ENCODE data around the gene TACR3. TPM values are rescaled to one million over a fixed set of nuclear protein-coding genes. Genes with fewer than 3 reads are reported as not detected.
"Not testable (repeated sequence)": the region's sequence is repeated elsewhere in the genome, so short reads cannot be mapped to it uniquely, and the experiment has no call there.

Gene TACR3
- total RNA-seq, 1 experiment from 2014 or later, result not detected

DNA sequence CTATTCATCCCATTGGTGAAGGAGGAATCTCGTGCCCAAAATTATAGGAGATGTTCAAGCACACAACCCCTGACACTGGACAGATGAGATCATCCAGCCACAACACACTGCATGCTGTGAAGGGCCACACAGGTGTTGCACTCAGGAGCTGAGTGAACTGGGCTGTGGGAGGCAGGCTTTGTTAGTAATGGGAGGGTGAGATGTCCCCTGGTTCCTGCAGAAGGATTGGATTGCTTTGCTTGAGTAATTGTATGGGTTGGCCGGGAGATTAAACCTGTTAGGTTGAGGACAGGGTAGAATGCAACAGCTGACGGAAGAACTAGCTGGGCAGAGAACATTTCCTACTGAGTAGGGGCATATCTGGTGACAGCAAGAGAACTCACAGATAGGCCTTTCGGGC, 152.2 kb downstream of the TACR3 start:
- no peaks in the 10 kb centered on the region for H3K9me3 ChIP-seq (ENCODE audit: low read length)
- H3K4me1 ChIP-seq (ENCODE audit: insufficient read depth, low read length), result no peaks in the 10 kb centered on the region
- H3K9ac ChIP-seq (ENCODE audit: low read length), result no peak overlapping the region
- no peak for TF ChIP-seq EZH2 (IDR thresholded peaks at IDR 0.05; ENCODE audit: low read length, unreplicated experiment)
- TF ChIP-seq EZH2phosphoT487 (IDR thresholded peaks at IDR 0.05; ENCODE audit: borderline replicate concordance, low read length), result no peak
- TF ChIP-seq, protein P1, sequence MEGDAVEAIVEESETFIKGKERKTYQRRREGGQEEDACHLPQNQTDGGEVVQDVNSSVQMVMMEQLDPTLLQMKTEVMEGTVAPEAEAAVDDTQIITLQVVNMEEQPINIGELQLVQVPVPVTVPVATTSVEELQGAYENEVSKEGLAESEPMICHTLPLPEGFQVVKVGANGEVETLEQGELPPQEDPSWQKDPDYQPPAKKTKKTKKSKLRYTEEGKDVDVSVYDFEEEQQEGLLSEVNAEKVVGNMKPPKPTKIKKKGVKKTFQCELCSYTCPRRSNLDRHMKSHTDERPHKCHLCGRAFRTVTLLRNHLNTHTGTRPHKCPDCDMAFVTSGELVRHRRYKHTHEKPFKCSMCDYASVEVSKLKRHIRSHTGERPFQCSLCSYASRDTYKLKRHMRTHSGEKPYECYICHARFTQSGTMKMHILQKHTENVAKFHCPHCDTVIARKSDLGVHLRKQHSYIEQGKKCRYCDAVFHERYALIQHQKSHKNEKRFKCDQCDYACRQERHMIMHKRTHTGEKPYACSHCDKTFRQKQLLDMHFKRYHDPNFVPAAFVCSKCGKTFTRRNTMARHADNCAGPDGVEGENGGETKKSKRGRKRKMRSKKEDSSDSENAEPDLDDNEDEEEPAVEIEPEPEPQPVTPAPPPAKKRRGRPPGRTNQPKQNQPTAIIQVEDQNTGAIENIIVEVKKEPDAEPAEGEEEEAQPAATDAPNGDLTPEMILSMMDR (conservative IDR thresholded peaks at IDR 0.05; ENCODE audit: low read depth, low read length), result no peak
- no peaks in the 10 kb centered on the region for H3F3A ChIP-seq (ENCODE audit: low read length, unreplicated experiment)
- ATAC-seq, result no peak
- ChIA-PET POLR2A (ENCODE audit: unreplicated experiment) (no interaction called here), CTCF (no interaction called here)
- no peak overlapping the region for H2AFZ ChIP-seq (ENCODE audit: low read length)
- DNase-seq, result no peak
- no peak overlapping the region for H3K4me2 ChIP-seq (ENCODE audit: low read length)
- H3K36me3 ChIP-seq (ENCODE audit: low read depth, low read length), result no peaks in the 10 kb centered on the region
- BruUV-seq (replicated peaks), result no TSS peak
- H3K79me2 ChIP-seq (ENCODE audit: low read length), result no peaks in the 10 kb centered on the region
- intact Hi-C loops (cut with micrococcal nuclease), result no loop called here
- no peaks in the 10 kb centered on the region for H4K20me1 ChIP-seq (ENCODE audit: low read length)
- no peak overlapping the region for H3K27ac ChIP-seq (ENCODE audit: low read length)
- H3K9me2 ChIP-seq (replicated peaks; ENCODE audit: low read length), result no peaks in the 10 kb centered on the region
- no peaks in the 10 kb centered on the region for H3K27me3 ChIP-seq (ENCODE audit: low read length)
- H3K4me3 ChIP-seq (ENCODE audit: low read length), result no peak overlapping the region

DNA sequence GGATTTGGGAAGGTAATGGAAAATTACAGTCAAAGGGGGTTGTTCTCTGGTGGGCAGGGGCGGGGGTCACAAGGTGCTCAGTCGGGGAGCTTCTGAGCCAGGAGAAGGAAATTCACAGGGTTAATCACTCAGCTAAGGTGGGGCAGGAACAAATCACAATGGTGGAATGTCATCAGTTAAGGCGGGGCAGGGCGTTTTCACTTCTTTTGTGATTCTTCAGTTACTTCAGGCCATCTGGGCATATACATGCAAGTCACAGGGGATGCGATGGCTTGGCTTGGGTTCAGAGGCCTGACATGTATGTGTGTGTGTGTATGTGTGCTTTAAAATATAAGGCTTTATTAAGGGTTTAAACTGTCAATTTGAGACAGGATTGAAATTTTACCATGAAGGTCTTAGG, 160.6 kb downstream of the TACR3 start:
- H3K79me2 ChIP-seq (ENCODE audit: low read length); POLR2A ChIA-PET (ENCODE audit: unreplicated experiment); CTCF ChIA-PET; H3K9me3 ChIP-seq (ENCODE audit: low read length); H3K4me3 ChIP-seq (ENCODE audit: low read length); H3K27me3 ChIP-seq (ENCODE audit: low read length); H3K4me1 ChIP-seq (ENCODE audit: insufficient read depth, low read length); H3K9ac ChIP-seq (ENCODE audit: low read length); H2AFZ ChIP-seq (ENCODE audit: low read length); BruUV-seq (replicated peaks); H3K27ac ChIP-seq (ENCODE audit: low read length); intact Hi-C loops (cut with micrococcal nuclease); H3F3A ChIP-seq (ENCODE audit: low read length, unreplicated experiment); H3K36me3 ChIP-seq (ENCODE audit: low read depth, low read length); H3K4me2 ChIP-seq (ENCODE audit: low read length); ATAC-seq; H4K20me1 ChIP-seq (ENCODE audit: low read length); H3K9me2 ChIP-seq (replicated peaks; ENCODE audit: low read length): not testable (repeated sequence)
- DNase-seq, result peak; percentile 2

All from PC-3 (cell line).